B cell (primary cell): ENCODE data around the gene MRTFA. TPM values are rescaled to one million over a fixed set of nuclear protein-coding genes. Genes with fewer than 3 reads are reported as not detected.
"Not testable (repeated sequence)": the region's sequence is repeated elsewhere in the genome, so short reads cannot be mapped to it uniquely, and the experiment has no call there.

Source experiments
- ATAC-seq: fragments of 200-7000 bp; cut with Tn5 transposase; one replicate; pipeline ENCODE4 v1.10.0; 2021; ENCODE audit warnings: low read depth, mild to moderate bottlenecking, moderate number of reproducible peaks, moderate library complexity
- CTCF ChIA-PET: fragments of 350-600 bp; sonication (Branson Sonifier 250); formaldehyde crosslinking; loops from one replicate; lab custom pipeline; 2021; ENCODE audit warnings: antibody characterized with exemption, inconsistent platforms; lab: Charles Lee
- POLR2A ChIA-PET: fragments of 350-600 bp; sonication (Branson Sonifier 250); formaldehyde crosslinking; loops from one replicate; lab custom pipeline; 2021; ENCODE audit warnings: antibody characterized with exemption; lab: Charles Lee
- DNase-seq: peaks from one replicate; pipeline ENCODE4 v3.0.0; 2013
- H2AFZ ChIP-seq: 2 replicates; pipeline ENCODE4 v1.6.1; 2012; ENCODE audit warnings: mild to moderate bottlenecking, low read depth, low read length; ENCODE audit not compliant: insufficient read depth, poor library complexity, severe bottlenecking
- H3K27ac ChIP-seq, 2 donors: 1 replicate in 1 of 2; 2 replicates in 1 of 2; pipeline ENCODE4 v1.5.1; 2012 to 2013; ENCODE audit warnings: low read length in 2 of 2, mild to moderate bottlenecking in 2 of 2, moderate library complexity in 1 of 2
- H3K27me3 ChIP-seq, 4 experiments: fragments of 200-600 bp in 1 of 4; sonication (generic) in 1 of 4; replicated peaks in 1 of 4; 1 replicate in 2 of 4; 2 replicates in 2 of 4; pipeline versions ENCODE4 v1.6.1 to v1.7.0; 2013 to 2016; ENCODE audit warnings: low read length in 3 of 4, mild to moderate bottlenecking in 2 of 4, mixed read lengths in 1 of 4, moderate library complexity in 1 of 4; ENCODE audit not compliant: insufficient read depth in 4 of 4, control insufficient read depth in 3 of 4; ENCODE audit errors: control extremely low read depth in 1 of 4
- H3K36me3 ChIP-seq, 2 experiments: replicated peaks in 1 of 2; 1 replicate in 1 of 2; 2 replicates in 1 of 2; pipeline versions ENCODE4 v1.6.1 to v1.7.1; 2013; ENCODE audit warnings: low read length in 1 of 2; ENCODE audit not compliant: insufficient read depth in 2 of 2, control insufficient read depth in 1 of 2; ENCODE audit errors: control extremely low read depth in 1 of 2, extremely low read depth in 1 of 2
- H3K4me1 ChIP-seq, 2 donors: fragments of 200-600 bp in 1 of 2; sonication (generic) in 1 of 2; 1 replicate in 1 of 2; 2 replicates in 1 of 2; pipeline versions ENCODE4 v1.5.1 to v1.6.1; 2013 to 2017; ENCODE audit warnings: low read length in 2 of 2; ENCODE audit not compliant: control insufficient read depth in 2 of 2, insufficient read depth in 2 of 2
- H3K4me2 ChIP-seq: replicated peaks from 2 replicates; pipeline ENCODE3; 2012; ENCODE audit warnings: mild to moderate bottlenecking, low read depth, low read length; ENCODE audit not compliant: poor library complexity, severe bottlenecking
- H3K4me3 ChIP-seq, 5 experiments: fragments of 200-600 bp in 1 of 5; sonication (generic) in 1 of 5; 1 replicate in 3 of 5; 2 replicates in 2 of 5; pipeline versions ENCODE4 v1.5.1 to v1.7.0; 2011 to 2016; ENCODE audit warnings: low read length in 4 of 5, mild to moderate bottlenecking in 4 of 5, low read depth in 2 of 5, control low read depth in 1 of 5, moderate library complexity in 1 of 5; ENCODE audit not compliant: insufficient read depth in 1 of 5; ENCODE audit errors: control extremely low read depth in 1 of 5, extremely low read depth in 1 of 5
- H3K79me2 ChIP-seq: fragments of 200-600 bp; sonication (generic); one replicate; pipeline ENCODE4 v1.6.0; 2016; ENCODE audit warnings: low read length; ENCODE audit not compliant: control insufficient read depth, insufficient read depth
- H3K9ac ChIP-seq: fragments of 200-600 bp; sonication (generic); 2 replicates; pipeline ENCODE4 v1.6.1; 2017; ENCODE audit warnings: mild to moderate bottlenecking, low read length, moderate library complexity
- H3K9me3 ChIP-seq, 3 donors: one replicate each; pipeline versions ENCODE4 v1.6.1 to v1.7.1; 2013; ENCODE audit warnings: low read length in 2 of 3; ENCODE audit not compliant: control insufficient read depth in 2 of 3, insufficient read depth in 1 of 3; ENCODE audit errors: control extremely low read depth in 1 of 3
- H4K20me1 ChIP-seq: 2 replicates; pipeline ENCODE4 v1.6.0; 2012; ENCODE audit warnings: mild to moderate bottlenecking, low read length; ENCODE audit not compliant: insufficient read depth, control insufficient read depth, poor library complexity, severe bottlenecking
- H3K27ac Mint-ChIP-seq: one replicate; pipeline ENCODE4 v1.8.0; 2021; ENCODE audit warnings: mixed read lengths
- H3K27me3 Mint-ChIP-seq: one replicate; pipeline ENCODE4 v1.8.0; 2021; ENCODE audit warnings: mixed read lengths
- H3K4me1 Mint-ChIP-seq: one replicate; pipeline ENCODE4 v1.8.0; 2021; ENCODE audit warnings: mixed read lengths
- H3K4me3 Mint-ChIP-seq: one replicate; pipeline ENCODE4 v1.8.0; 2021; ENCODE audit warnings: mixed read lengths
- H3K9me3 Mint-ChIP-seq: one replicate; pipeline ENCODE4 v1.8.0; 2022; ENCODE audit warnings: mixed read lengths; ENCODE audit not compliant: insufficient read depth
- EZH2 ChIP-seq: IDR thresholded peaks from 2 replicates; pipeline ENCODE4 v1.6.1; 2012; ENCODE audit warnings: borderline replicate concordance, low read depth, mild to moderate bottlenecking, moderate library complexity, low read length; ENCODE audit not compliant: insufficient read depth, poor library complexity, severe bottlenecking
- WGBS: methylation state at CpG from one replicate; pipeline ENCODE4 v1.1.5; 2013; ENCODE audit warnings: missing lambda C conversion rate; ENCODE audit not compliant: insufficient coverage; 5-methylcytosine and 5-hydroxymethylcytosine counted together
- intact Hi-C: fragments of 100-400 bp; cut with micrococcal nuclease; formaldehyde crosslinking; loops from one replicate; pipeline ENCODE4 v1.10.0; 2022
- polyA plus RNA-seq: library from polyadenylated mRNA; depleted of rRNA; stranded (reverse); fragments of >200 nt; gene quantifications from 2 replicates; pipeline ENCODE4 v1.2.3, GENCODE V29; 2012
- total RNA-seq, 2 donors: library from RNA; stranded (reverse); fragments of 120-200 nt in 1 of 2; gene quantifications; 1 replicate in 1 of 2; 2 replicates in 1 of 2; pipeline versions ENCODE4 v1.2.3 to v1.2.4, GENCODE V29; 2013 to 2022
- TF ChIP-seq, protein P1 (sequence below): fragments of 200-600 bp; IDR thresholded peaks from one replicate; pipeline ENCODE4 v1.8.0; 2022; ENCODE audit warnings: antibody characterized with exemption, mild to moderate bottlenecking

MRTFA gene
- total and polyA plus RNA-seq, 2 donors (not counting 1 experiment from before 2014, with no cell fraction given) = 28.9 to 82.6 TPM

DNA sequence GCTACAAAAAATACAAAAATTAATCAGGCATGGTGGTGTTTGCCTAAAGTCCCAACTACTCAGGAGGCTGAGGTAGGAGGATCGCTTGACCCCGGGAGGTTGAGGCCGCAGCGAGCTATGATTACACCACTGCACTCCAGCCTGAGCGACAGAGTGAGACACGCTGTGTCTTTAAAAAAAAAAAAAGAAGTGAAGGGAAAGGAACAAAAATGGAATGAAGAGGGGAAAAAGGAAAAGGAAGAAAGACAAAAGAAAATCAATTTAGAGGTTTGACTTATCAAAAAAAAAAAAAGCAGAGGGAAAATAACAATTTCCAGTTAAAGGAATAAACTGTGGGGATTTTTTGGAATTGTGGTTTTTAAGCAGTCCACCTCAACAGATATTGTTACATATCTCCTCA lies 36.8 kb downstream of the MRTFA start:
- ChIA-PET POLR2A (no interaction called here), CTCF (no interaction called here)
- 100% methylated on average over 6 of the region's 6 CpGs for WGBS
- Histone ChIP-seq H3K27ac (no peak overlapping the region), H3K9me3 (no peaks in the 10 kb centered on the region), H3K36me3 (no peaks in the 10 kb centered on the region), H4K20me1 (no peaks in the 10 kb centered on the region), H3K79me2 (peaks cover 86% of the 10 kb centered on the region), H3K27me3 (no peaks in the 10 kb centered on the region), H3K9ac (no peak overlapping the region), H3K4me2 (no peak overlapping the region), H3K4me1 (peaks cover 26 to 29% of the 10 kb centered on the region in 2 donors), H3K4me3 (no peak overlapping the region), H2AFZ (no peak overlapping the region)
- no peak overlapping the region for H3K27ac Mint-ChIP-seq
- no peaks in the 10 kb centered on the region for H3K27me3 Mint-ChIP-seq
- H3K4me3 Mint-ChIP-seq = no peak overlapping the region
- DNase-seq = no peak
- no peaks in the 10 kb centered on the region for H3K9me3 Mint-ChIP-seq
- TF ChIP-seq EZH2 = no peak
- TF ChIP-seq, protein P1, sequence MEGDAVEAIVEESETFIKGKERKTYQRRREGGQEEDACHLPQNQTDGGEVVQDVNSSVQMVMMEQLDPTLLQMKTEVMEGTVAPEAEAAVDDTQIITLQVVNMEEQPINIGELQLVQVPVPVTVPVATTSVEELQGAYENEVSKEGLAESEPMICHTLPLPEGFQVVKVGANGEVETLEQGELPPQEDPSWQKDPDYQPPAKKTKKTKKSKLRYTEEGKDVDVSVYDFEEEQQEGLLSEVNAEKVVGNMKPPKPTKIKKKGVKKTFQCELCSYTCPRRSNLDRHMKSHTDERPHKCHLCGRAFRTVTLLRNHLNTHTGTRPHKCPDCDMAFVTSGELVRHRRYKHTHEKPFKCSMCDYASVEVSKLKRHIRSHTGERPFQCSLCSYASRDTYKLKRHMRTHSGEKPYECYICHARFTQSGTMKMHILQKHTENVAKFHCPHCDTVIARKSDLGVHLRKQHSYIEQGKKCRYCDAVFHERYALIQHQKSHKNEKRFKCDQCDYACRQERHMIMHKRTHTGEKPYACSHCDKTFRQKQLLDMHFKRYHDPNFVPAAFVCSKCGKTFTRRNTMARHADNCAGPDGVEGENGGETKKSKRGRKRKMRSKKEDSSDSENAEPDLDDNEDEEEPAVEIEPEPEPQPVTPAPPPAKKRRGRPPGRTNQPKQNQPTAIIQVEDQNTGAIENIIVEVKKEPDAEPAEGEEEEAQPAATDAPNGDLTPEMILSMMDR = no peak
- no peak for ATAC-seq
- intact Hi-C loops = loop anchor here (10.0 kb wide), 1 partner anchor 65 kb away; no protein-coding TSS in a partner anchor
- peaks cover 49% of the 10 kb centered on the region for H3K4me1 Mint-ChIP-seq

DNA sequence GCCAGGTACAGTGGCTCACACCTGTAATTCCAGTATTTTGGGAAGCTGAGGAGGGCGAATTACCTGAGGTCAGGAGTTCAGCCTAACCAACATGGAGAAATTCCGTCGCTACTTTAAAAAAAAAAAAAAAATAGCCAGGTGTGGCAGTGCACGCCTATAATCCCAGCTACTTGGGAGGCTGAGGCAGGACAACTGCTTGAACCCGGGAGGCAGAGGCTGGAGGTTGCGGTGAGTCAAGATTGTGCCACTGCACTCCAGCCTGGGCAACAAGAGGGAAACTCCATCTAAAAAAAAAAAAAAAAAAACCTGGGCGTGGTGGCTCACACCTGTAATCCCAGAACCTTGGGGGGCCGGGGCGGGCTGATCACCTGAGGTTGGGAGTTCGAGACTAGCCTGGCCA lies 37.8 kb downstream of the MRTFA start:
- not testable (repeated sequence) for H3K9me3 ChIP-seq, H3K27ac Mint-ChIP-seq, H3K9me3 Mint-ChIP-seq, H3K4me3 ChIP-seq, H3K4me3 Mint-ChIP-seq, H3K9ac ChIP-seq, H2AFZ ChIP-seq, H3K27me3 Mint-ChIP-seq, H3K36me3 ChIP-seq, H3K4me2 ChIP-seq, H4K20me1 ChIP-seq, ATAC-seq, H3K27me3 ChIP-seq, DNase-seq, H3K27ac ChIP-seq
- Histone ChIP-seq H3K79me2 (peaks cover 87% of the 10 kb centered on the region), H3K4me1 (peaks cover 36 to 39% of the 10 kb centered on the region in 2 donors)
- WGBS = 96% methylated on average over 3 of the region's 10 CpGs
- CTCF ChIA-PET = interaction anchor here (0.6 kb wide), 1 partner anchor 13 kb away, joined by 3 read pairs; no protein-coding TSS in a partner anchor
- POLR2A ChIA-PET = interaction anchor here (0.7 to 1.2 kb wide), 2 partner anchors 34 to 448 kb away, joined by 4 read pairs; no protein-coding TSS in a partner anchor
- H3K4me1 Mint-ChIP-seq = peaks cover 58% of the 10 kb centered on the region
- intact Hi-C loops = loop anchor here (10.0 kb wide), 1 partner anchor 64 kb away; no protein-coding TSS in a partner anchor
